Measurements from ENCODE around the gene MYLIP. TPM values are rescaled to one million over a fixed set of nuclear protein-coding genes. Genes with fewer than 3 reads are reported as not detected.

The MYLIP gene
- total and polyA plus RNA-seq, 2 of the 4 experiments (the other 2 are of a cell fraction) = 1.8 to 3.2 TPM

DNA sequence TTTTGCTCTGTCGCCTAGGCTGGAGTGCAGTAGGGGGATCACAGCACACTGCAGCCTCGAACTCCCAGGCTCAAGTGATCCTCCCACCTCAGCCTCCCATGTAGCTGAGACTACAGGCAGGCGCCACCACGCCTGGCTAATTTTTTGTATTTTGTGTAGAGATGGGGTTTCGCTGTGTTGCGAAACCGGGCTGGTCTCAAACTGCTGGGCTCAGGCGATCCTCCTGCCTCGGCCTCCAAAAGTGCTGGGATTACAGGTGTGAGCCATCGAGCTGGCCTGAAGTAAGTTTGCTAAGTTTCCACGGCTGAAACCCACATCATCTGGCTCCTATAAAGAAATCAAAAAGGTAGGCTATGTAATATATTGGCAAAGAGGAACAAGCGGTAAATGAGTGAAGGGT is 1.4 kb upstream of the MYLIP start:
- Histone ChIP-seq H4K20me1 (ENCODE audit: insufficient read depth, low read length) (no peaks in the 10 kb centered on the region), H4K91ac (ENCODE audit: insufficient read depth, low read depth, low read length) (no peak overlapping the region), H3K27ac (ENCODE audit: insufficient read depth, low read length) (no peak overlapping the region), H3K36me3 (ENCODE audit: control insufficient read depth, insufficient read depth, low read length) (no peaks in the 10 kb centered on the region), H3K4me3 (ENCODE audit: insufficient read depth, low read depth, low read length) (no peak overlapping the region), H4K5ac (ENCODE audit: low read depth, low read length) (no peak overlapping the region), H3K79me1 (ENCODE audit: low read depth in 1 of 2, low read length in 2 of 2) (peaks cover 6 to 12% of the 10 kb centered on the region in 2 experiments; a peak in 3 of 4 replicates), H3K56ac (ENCODE audit: extremely low read depth, insufficient read depth, low read length) (no peak overlapping the region), H2BK15ac (ENCODE audit: low read depth, low read length) (no peak overlapping the region), H3K18ac (ENCODE audit: low read depth, low read length) (no peak overlapping the region), H3K27me3 (ENCODE audit: control insufficient read depth, insufficient read depth, low read length) (peaks cover 35% of the 10 kb centered on the region), H2BK5ac (ENCODE audit: low read depth, low read length, poor library complexity, severe bottlenecking) (no peak overlapping the region), H3K4ac (ENCODE audit: low read depth, low read length) (no peak overlapping the region), H4K8ac (ENCODE audit: low read depth in 2 of 2, low read length in 2 of 2) (no peak overlapping the region), H2AK9ac (replicated peaks; ENCODE audit: low read depth, low read length, poor library complexity) (no peak overlapping the region), H3K9me1 (ENCODE audit: insufficient read depth, low read length) (no peaks in the 10 kb centered on the region), H3K14ac (replicated peaks; ENCODE audit: low read depth, low read length) (no peak overlapping the region), H2BK20ac (ENCODE audit: low read depth, low read length) (no peak overlapping the region), H2BK120ac (ENCODE audit: low read depth, low read length) (no peak overlapping the region), H3K4me2 (ENCODE audit: low read depth, low read length) (no peak overlapping the region), H3K9me3 (ENCODE audit: control insufficient read depth, insufficient read depth, low read length) (no peaks in the 10 kb centered on the region), H3K4me1 (ENCODE audit: control insufficient read depth, insufficient read depth, low read length) (peaks cover 4% of the 10 kb centered on the region), H3K23ac (ENCODE audit: low read depth, low read length) (no peak overlapping the region), H2AK5ac (ENCODE audit: low read depth, low read length) (no peak overlapping the region), H2AFZ (replicated peaks; ENCODE audit: low read length, poor library complexity) (no peak overlapping the region), H3K9ac (ENCODE audit: low read depth, low read length) (no peak overlapping the region)
- in situ Hi-C loops (cut with MboI; ENCODE audit: low sequenced_read_pairs) = no loop called here
- 100% methylated on average over 1 of the region's 12 CpGs; no CpG with 5 or more reads in 1 of the 2 experiments for WGBS, 2 experiments (ENCODE audit: extremely low coverage in 2 of 2, insufficient read length in 1 of 2)
- CTCF ChIA-PET = no interaction called here
- no TSS peak for BruUV-seq (replicated peaks)
- no peak for TF ChIP-seq NFE2L2 (IDR thresholded peaks at IDR 0.05; ENCODE audit: low read depth, low read length)
- no peak for TF ChIP-seq RAD21 (IDR thresholded peaks at IDR 0.05; ENCODE audit: low read length)
- TF ChIP-seq, protein P1, sequence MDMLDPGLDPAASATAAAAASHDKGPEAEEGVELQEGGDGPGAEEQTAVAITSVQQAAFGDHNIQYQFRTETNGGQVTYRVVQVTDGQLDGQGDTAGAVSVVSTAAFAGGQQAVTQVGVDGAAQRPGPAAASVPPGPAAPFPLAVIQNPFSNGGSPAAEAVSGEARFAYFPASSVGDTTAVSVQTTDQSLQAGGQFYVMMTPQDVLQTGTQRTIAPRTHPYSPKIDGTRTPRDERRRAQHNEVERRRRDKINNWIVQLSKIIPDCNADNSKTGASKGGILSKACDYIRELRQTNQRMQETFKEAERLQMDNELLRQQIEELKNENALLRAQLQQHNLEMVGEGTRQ (IDR thresholded peaks at IDR 0.05; ENCODE audit: low read depth, low read length) = no peak
- no peak for TF ChIP-seq RCOR1 (IDR thresholded peaks at IDR 0.05; ENCODE audit: insufficient replicate concordance, low read length)
- no peak for TF ChIP-seq CTCF (conservative IDR thresholded peaks at IDR 0.05; ENCODE audit: low read depth, low read length)
- TF ChIP-seq, protein P2, sequence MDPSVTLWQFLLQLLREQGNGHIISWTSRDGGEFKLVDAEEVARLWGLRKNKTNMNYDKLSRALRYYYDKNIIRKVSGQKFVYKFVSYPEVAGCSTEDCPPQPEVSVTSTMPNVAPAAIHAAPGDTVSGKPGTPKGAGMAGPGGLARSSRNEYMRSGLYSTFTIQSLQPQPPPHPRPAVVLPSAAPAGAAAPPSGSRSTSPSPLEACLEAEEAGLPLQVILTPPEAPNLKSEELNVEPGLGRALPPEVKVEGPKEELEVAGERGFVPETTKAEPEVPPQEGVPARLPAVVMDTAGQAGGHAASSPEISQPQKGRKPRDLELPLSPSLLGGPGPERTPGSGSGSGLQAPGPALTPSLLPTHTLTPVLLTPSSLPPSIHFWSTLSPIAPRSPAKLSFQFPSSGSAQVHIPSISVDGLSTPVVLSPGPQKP (IDR thresholded peaks at IDR 0.05; ENCODE audit: borderline replicate concordance, low read depth, low read length) = no peak
- no peak for TF ChIP-seq BHLHE40 (IDR thresholded peaks at IDR 0.05; ENCODE audit: low read depth, low read length)
- no peak for TF ChIP-seq MAZ (IDR thresholded peaks at IDR 0.05; ENCODE audit: borderline replicate concordance, low read depth, low read length)
- TF ChIP-seq RFX5 (IDR thresholded peaks at IDR 0.05; ENCODE audit: low read depth, low read length) = no peak
- no peak for TF ChIP-seq CHD1 (IDR thresholded peaks at IDR 0.05; ENCODE audit: low read depth, low read length)
- TF ChIP-seq MAFK (IDR thresholded peaks at IDR 0.05; ENCODE audit: low read depth, low read length) = no peak
- no peak for TF ChIP-seq MXI1 (IDR thresholded peaks at IDR 0.05; ENCODE audit: borderline replicate concordance, low read depth, low read length)
- TF ChIP-seq SMC3 (IDR thresholded peaks at IDR 0.05; ENCODE audit: low read depth, low read length) = no peak
- TF ChIP-seq FOS (IDR thresholded peaks at IDR 0.05; ENCODE audit: low read depth, low read length) = no peak
- TF ChIP-seq CEBPB (IDR thresholded peaks at IDR 0.05; ENCODE audit: low read depth, low read length) = no peak
- DNase-seq (no peak), ATAC-seq (ENCODE audit: low read depth) (no peak)
- dilution Hi-C loops (cut with HindIII; ENCODE audit: low sequenced_read_pairs, unreplicated experiment) = no loop called here
- POLR2A ChIA-PET (ENCODE audit: unreplicated experiment) = no interaction called here
- intact Hi-C loops (cut with micrococcal nuclease) = no loop called here
